Adrenal gland (tissue), 5 donors: Measurements from ENCODE around the gene ZNF281.

Experiments
- POLR2A ChIP-seq, 2 donors: fragments of 450-650 bp; IDR thresholded peaks; one replicate each; pipeline ENCODE4 v1.6.1; 2017; ENCODE audit warnings: antibody characterized with exemption in 2 of 2, mild to moderate bottlenecking in 2 of 2, moderate library complexity in 1 of 2
- TF ChIP-seq, protein P1 (sequence below), 6 experiments: fragments of 450-650 bp in 4 of 6; fragments of 200-600 bp in 2 of 6; sonication (generic) in 1 of 6; IDR thresholded peaks; 1 replicate in 5 of 6; 2 replicates in 1 of 6; pipeline versions ENCODE4 v1.5.1 to v1.8.0; 2016 to 2021; ENCODE audit warnings: antibody characterized with exemption in 6 of 6, mild to moderate bottlenecking in 2 of 6, moderate library complexity in 1 of 6
- donor health status: DM: no; HTN: no; CAD: no.

DNA sequence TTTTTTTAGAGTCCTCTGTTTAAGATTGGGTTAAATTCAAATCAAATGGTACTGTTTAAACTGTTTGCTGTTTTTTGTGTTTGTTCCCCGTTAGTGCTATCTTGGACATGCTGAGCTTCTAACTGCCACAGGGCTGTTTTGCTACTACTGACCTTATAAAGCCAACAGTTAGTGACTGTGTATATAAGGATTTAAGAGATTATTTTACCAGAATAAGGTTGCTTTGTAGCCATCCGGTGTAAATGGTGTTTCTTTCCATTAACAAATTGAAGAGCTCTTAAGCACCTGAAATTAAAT lies 37.0 kb downstream of the ZNF281 start:
- TF ChIP-seq, protein P1, sequence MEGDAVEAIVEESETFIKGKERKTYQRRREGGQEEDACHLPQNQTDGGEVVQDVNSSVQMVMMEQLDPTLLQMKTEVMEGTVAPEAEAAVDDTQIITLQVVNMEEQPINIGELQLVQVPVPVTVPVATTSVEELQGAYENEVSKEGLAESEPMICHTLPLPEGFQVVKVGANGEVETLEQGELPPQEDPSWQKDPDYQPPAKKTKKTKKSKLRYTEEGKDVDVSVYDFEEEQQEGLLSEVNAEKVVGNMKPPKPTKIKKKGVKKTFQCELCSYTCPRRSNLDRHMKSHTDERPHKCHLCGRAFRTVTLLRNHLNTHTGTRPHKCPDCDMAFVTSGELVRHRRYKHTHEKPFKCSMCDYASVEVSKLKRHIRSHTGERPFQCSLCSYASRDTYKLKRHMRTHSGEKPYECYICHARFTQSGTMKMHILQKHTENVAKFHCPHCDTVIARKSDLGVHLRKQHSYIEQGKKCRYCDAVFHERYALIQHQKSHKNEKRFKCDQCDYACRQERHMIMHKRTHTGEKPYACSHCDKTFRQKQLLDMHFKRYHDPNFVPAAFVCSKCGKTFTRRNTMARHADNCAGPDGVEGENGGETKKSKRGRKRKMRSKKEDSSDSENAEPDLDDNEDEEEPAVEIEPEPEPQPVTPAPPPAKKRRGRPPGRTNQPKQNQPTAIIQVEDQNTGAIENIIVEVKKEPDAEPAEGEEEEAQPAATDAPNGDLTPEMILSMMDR (IDR thresholded peaks at IDR 0.05): no peak
- no peak for TF ChIP-seq POLR2A (IDR thresholded peaks at IDR 0.05)
